ENCODE data around the gene MAP7. TPM values are rescaled to one million over a fixed set of nuclear protein-coding genes. Genes with fewer than 3 reads are reported as not detected.
"Not testable (repeated sequence)": the region's sequence is repeated elsewhere in the genome, so short reads cannot be mapped to it uniquely, and the experiment has no call there.

MAP7 gene
- total and polyA plus RNA-seq, 11 donors = 0.86 to 3.2 (median 2.1) TPM

DNA sequence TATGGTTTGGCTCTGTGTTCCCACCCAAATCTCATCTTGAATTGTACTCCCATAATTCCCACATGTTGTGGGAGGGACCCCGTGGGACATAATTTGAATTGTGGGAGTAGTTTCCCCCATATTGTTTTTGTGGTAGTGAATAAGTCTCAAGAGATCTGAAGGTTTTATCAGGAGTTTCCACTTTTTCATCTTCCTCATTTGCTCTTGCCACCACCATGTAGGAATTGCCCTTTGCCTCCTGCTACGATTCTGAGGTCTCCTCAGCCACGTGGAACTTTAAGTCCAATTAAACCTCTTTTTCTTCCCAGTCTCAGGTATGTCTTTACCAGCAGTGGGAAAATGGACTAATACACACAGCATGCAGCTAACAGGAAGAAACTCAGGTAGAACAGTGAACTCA lies 151.8 kb downstream of the MAP7 start:
- H3K27me3 ChIP-seq = no peaks in the 10 kb centered on the region
- H3K9me3 ChIP-seq = no peaks in the 10 kb centered on the region
- ATAC-seq = no peak
- WGBS, 4 donors = 58 to 79% (median 69%) methylated on average over 3 of the region's 3 CpGs
- H3K4me3 ChIP-seq = no peak overlapping the region
- no peaks in the 10 kb centered on the region for H3K36me3 ChIP-seq
- intact Hi-C loops (cut with DNase I) = no loop called here
- no peak for DNase-seq
- TF ChIP-seq POLR2A (IDR thresholded peaks at IDR 0.05) = no peak
- TF ChIP-seq, protein P1, sequence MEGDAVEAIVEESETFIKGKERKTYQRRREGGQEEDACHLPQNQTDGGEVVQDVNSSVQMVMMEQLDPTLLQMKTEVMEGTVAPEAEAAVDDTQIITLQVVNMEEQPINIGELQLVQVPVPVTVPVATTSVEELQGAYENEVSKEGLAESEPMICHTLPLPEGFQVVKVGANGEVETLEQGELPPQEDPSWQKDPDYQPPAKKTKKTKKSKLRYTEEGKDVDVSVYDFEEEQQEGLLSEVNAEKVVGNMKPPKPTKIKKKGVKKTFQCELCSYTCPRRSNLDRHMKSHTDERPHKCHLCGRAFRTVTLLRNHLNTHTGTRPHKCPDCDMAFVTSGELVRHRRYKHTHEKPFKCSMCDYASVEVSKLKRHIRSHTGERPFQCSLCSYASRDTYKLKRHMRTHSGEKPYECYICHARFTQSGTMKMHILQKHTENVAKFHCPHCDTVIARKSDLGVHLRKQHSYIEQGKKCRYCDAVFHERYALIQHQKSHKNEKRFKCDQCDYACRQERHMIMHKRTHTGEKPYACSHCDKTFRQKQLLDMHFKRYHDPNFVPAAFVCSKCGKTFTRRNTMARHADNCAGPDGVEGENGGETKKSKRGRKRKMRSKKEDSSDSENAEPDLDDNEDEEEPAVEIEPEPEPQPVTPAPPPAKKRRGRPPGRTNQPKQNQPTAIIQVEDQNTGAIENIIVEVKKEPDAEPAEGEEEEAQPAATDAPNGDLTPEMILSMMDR (IDR thresholded peaks at IDR 0.05) = no peak
- no peaks in the 10 kb centered on the region for H3K4me1 ChIP-seq
- H3K27ac ChIP-seq = no peak overlapping the region

DNA sequence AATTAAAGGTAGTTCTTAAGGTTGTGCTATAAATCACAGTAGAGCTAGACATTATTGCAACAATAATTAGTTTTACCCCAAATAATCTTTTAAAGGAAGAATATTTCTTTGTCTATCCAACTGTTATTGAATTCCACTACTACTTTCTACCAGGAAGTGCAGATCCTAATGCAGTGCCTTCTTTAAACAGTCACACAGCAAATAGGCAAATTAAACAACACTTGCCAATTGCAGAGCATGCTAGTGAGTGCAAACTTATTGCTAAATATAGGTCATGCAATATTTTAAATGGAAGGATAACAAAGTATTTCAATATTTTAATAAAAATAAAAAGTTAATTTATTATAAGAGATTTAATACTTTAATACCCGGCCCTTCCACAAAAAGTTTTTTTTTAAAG lies 153.3 kb downstream of the MAP7 start:
- intact Hi-C loops (cut with DNase I) = no loop called here
- 96 to 97% (median 96%) methylated on average over 1 of the region's 1 CpG for WGBS, 4 donors
- H3K27ac ChIP-seq = no peak overlapping the region
- H3K4me1 ChIP-seq = no peaks in the 10 kb centered on the region
- no peaks in the 10 kb centered on the region for H3K27me3 ChIP-seq
- no peak for ATAC-seq
- TF ChIP-seq, protein P1 (IDR thresholded peaks at IDR 0.05) = no peak
- TF ChIP-seq POLR2A (IDR thresholded peaks at IDR 0.05) = no peak
- no peak for DNase-seq
- no peak overlapping the region for H3K4me3 ChIP-seq
- H3K9me3 ChIP-seq = no peaks in the 10 kb centered on the region
- H3K36me3 ChIP-seq = no peaks in the 10 kb centered on the region

DNA sequence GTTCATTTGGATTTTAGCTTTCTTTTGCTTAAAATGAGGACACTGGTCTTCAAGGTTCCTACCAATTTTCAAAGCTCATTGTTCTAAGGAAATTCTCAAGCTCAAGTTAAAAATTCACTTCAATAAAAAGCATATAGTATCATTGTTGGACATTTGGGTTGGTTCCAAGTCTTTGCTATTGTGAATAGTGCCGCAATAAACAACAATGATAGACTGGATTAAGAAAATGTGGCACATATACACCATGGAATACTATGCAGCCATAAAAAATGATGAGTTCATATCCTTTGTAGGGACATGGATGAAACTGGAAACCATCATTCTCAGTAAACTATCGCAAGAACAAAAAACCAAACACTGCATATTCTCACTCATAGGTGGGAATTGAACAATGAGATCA lies 159.3 kb downstream of the MAP7 start:
- H3K4me3 ChIP-seq; H3K36me3 ChIP-seq; intact Hi-C loops (cut with DNase I); ATAC-seq; H3K27ac ChIP-seq; H3K4me1 ChIP-seq; H3K9me3 ChIP-seq; DNase-seq; H3K27me3 ChIP-seq: not testable (repeated sequence)
- WGBS, 4 donors = 66 to 91% (median 81%) methylated on average over 1 to 2 of the region's 2 CpGs

DNA sequence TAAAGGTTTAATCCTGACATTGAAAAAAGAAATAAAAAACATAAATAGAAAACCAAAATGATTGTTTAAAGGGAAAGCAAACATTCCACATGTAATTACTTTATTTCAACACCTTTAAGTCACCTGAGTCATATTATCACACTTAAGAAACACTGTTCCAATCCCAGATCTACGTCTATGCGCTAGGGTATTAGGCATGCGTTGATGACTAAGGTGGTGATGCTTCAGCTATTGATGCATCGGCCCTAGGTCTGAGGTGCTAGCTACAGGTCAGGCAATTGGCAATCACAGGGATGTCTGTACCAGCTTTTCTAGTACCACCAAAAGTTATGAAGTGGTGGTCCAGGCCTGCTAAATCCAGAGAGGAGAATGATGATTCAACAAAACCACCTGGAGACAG lies 162.9 kb downstream of the MAP7 start:
- 89 to 95% (median 91%) methylated on average over 4 of the region's 4 CpGs for WGBS, 4 donors

More for the DNA sequence above, 162.9 kb downstream of the MAP7 start:
- intact Hi-C loops (cut with DNase I) = no loop called here
- Histone ChIP-seq H3K27ac (no peak overlapping the region), H3K27me3 (no peaks in the 10 kb centered on the region), H3K4me3 (no peak overlapping the region), H3K9me3 (no peaks in the 10 kb centered on the region), H3K36me3 (no peaks in the 10 kb centered on the region), H3K4me1 (no peaks in the 10 kb centered on the region)
- ATAC-seq (no peak), DNase-seq (no peak)
- TF ChIP-seq, protein P1 (IDR thresholded peaks at IDR 0.05) = no peak
- no peak for TF ChIP-seq POLR2A (IDR thresholded peaks at IDR 0.05)

Data from heart left ventricle (tissue), 16 donors.